Measurements from ENCODE around the gene PEBP1. TPM values are rescaled to one million over a fixed set of nuclear protein-coding genes. Genes with fewer than 3 reads are reported as not detected.
"Not testable (repeated sequence)": the region's sequence is repeated elsewhere in the genome, so short reads cannot be mapped to it uniquely, and the experiment has no call there.

The PEBP1 gene
- total RNA-seq, 1 donor from 2014 or later, result 216 TPM

DNA sequence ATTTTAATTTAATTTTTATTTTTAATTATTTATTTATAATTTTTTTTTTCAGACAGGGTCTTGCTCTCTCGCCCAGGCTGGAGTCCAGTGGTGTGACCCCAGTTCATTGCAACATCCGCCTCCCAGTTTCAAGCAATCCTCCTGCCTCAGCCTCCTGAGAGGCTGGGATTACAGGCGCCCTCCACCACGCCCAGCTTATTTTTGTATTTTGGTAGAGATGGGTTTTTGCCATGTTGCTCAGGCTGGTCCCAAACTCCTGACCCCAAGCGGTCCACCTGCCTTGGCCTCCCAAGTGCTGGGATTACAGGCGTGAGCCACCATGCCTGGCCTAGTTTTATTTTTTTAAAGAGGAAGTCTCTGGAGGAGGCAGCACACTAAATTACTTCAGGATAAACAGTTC, 13.7 kb upstream of the PEBP1 start:
- Mint-ChIP-seq H3K27me3 (ENCODE audit: unreplicated experiment) (no peaks in the 10 kb centered on the region), H3K4me3 (ENCODE audit: unreplicated experiment) (no peak overlapping the region), H3K27ac (ENCODE audit: unreplicated experiment) (no peak overlapping the region), H3K9me3 (ENCODE audit: unreplicated experiment) (no peaks in the 10 kb centered on the region), H3K4me1 (ENCODE audit: unreplicated experiment) (peaks cover 10% of the 10 kb centered on the region), H3K36me3 (ENCODE audit: unreplicated experiment) (peaks cover 6% of the 10 kb centered on the region)
- no peak for DNase-seq (ENCODE audit: extremely low spot score, unreplicated experiment)
- TF ChIP-seq, protein P1, sequence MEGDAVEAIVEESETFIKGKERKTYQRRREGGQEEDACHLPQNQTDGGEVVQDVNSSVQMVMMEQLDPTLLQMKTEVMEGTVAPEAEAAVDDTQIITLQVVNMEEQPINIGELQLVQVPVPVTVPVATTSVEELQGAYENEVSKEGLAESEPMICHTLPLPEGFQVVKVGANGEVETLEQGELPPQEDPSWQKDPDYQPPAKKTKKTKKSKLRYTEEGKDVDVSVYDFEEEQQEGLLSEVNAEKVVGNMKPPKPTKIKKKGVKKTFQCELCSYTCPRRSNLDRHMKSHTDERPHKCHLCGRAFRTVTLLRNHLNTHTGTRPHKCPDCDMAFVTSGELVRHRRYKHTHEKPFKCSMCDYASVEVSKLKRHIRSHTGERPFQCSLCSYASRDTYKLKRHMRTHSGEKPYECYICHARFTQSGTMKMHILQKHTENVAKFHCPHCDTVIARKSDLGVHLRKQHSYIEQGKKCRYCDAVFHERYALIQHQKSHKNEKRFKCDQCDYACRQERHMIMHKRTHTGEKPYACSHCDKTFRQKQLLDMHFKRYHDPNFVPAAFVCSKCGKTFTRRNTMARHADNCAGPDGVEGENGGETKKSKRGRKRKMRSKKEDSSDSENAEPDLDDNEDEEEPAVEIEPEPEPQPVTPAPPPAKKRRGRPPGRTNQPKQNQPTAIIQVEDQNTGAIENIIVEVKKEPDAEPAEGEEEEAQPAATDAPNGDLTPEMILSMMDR (IDR thresholded peaks at IDR 0.05), result no peak

GRCh38 chr12:118124333-118124874, 11.5 kb upstream of the PEBP1 start:
- Mint-ChIP-seq H3K27ac (ENCODE audit: unreplicated experiment) (no peak overlapping the region), H3K4me3 (ENCODE audit: unreplicated experiment) (no peak overlapping the region), H3K9me3 (ENCODE audit: unreplicated experiment) (no peaks in the 10 kb centered on the region), H3K27me3 (ENCODE audit: unreplicated experiment) (no peaks in the 10 kb centered on the region), H3K36me3 (ENCODE audit: unreplicated experiment) (peaks cover 6% of the 10 kb centered on the region), H3K4me1 (ENCODE audit: unreplicated experiment) (peaks cover 10% of the 10 kb centered on the region)
- TF ChIP-seq, protein P1 (IDR thresholded peaks at IDR 0.05), result no peak
- no peak for DNase-seq (ENCODE audit: extremely low spot score, unreplicated experiment)

DNA sequence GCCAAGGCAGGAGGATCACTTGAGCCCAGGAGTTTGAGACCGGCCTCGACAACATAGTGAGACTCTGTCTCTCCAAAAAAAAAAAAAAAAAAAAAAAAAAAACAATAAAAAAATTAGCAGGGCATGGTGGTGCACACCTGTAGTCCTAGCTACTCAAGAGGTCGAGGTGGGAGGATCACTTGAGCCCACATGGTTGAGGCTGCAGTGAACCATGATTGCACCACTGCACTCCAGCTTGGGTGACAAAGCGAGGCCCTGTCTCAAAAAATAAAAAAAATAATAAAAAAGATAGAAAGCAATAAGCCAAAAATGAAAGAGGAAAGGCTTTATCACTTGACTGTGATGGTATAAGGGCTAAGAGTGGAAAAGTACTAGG, 10.2 kb upstream of the PEBP1 start:
- peaks cover 6% of the 10 kb centered on the region for H3K36me3 Mint-ChIP-seq (ENCODE audit: unreplicated experiment)
- no peak for DNase-seq (ENCODE audit: extremely low spot score, unreplicated experiment)
- TF ChIP-seq, protein P1 (IDR thresholded peaks at IDR 0.05), result no peak
- H3K4me3 Mint-ChIP-seq (ENCODE audit: unreplicated experiment), result no peak overlapping the region
- no peak overlapping the region for H3K27ac Mint-ChIP-seq (ENCODE audit: unreplicated experiment)
- H3K27me3 Mint-ChIP-seq (ENCODE audit: unreplicated experiment), result no peaks in the 10 kb centered on the region
- H3K4me1 Mint-ChIP-seq (ENCODE audit: unreplicated experiment), result peaks cover 6% of the 10 kb centered on the region
- no peaks in the 10 kb centered on the region for H3K9me3 Mint-ChIP-seq (ENCODE audit: unreplicated experiment)

- DNase-seq (ENCODE audit: extremely low spot score, unreplicated experiment), result no peak
- Mint-ChIP-seq H3K4me1 (ENCODE audit: unreplicated experiment) (peaks cover 2% of the 10 kb centered on the region), H3K4me3 (ENCODE audit: unreplicated experiment) (no peak overlapping the region), H3K27me3 (ENCODE audit: unreplicated experiment) (no peaks in the 10 kb centered on the region), H3K27ac (ENCODE audit: unreplicated experiment) (no peak overlapping the region), H3K9me3 (ENCODE audit: unreplicated experiment) (no peaks in the 10 kb centered on the region), H3K36me3 (ENCODE audit: unreplicated experiment) (peaks cover 6% of the 10 kb centered on the region)
- TF ChIP-seq, protein P1 (IDR thresholded peaks at IDR 0.05), result no peak
These were observed 9.7 kb upstream of the PEBP1 start for GRCh38 chr12:118126119-118126757.

GRCh38 chr12:118127867-118128266, 8.1 kb upstream of the PEBP1 start:
- Mint-ChIP-seq H3K27me3 (ENCODE audit: unreplicated experiment) (no peaks in the 10 kb centered on the region), H3K27ac (ENCODE audit: unreplicated experiment) (no peak overlapping the region), H3K36me3 (ENCODE audit: unreplicated experiment) (peaks cover 6% of the 10 kb centered on the region), H3K4me1 (ENCODE audit: unreplicated experiment) (peaks cover 10% of the 10 kb centered on the region), H3K4me3 (ENCODE audit: unreplicated experiment) (no peak overlapping the region), H3K9me3 (ENCODE audit: unreplicated experiment) (no peaks in the 10 kb centered on the region)
- no peak for DNase-seq (ENCODE audit: extremely low spot score, unreplicated experiment)
- TF ChIP-seq, protein P1 (IDR thresholded peaks at IDR 0.05), result no peak

DNA sequence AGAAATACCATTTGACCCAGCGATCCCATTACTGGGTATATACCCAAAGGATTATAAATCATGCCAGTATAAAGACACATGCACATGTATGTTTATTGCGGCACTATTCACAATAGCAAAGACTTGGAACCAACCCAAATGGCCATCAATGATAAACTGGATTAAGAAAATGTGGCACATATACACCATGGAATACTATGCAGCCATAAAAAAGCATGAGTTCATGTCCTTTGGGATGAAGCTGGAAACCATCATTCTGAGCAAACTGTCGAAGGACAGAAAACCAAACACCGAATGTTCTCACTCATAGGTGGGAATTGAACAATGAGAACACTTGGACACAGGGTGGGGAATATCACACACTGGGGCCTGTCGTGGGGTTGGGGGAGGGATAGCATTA, 6.5 kb upstream of the PEBP1 start:
- H3K27me3 Mint-ChIP-seq (ENCODE audit: unreplicated experiment); H3K9me3 Mint-ChIP-seq (ENCODE audit: unreplicated experiment); H3K4me3 Mint-ChIP-seq (ENCODE audit: unreplicated experiment); DNase-seq (ENCODE audit: extremely low spot score, unreplicated experiment); H3K36me3 Mint-ChIP-seq (ENCODE audit: unreplicated experiment); H3K27ac Mint-ChIP-seq (ENCODE audit: unreplicated experiment): not testable (repeated sequence)
- H3K4me1 Mint-ChIP-seq (ENCODE audit: unreplicated experiment), result peaks cover 14% of the 10 kb centered on the region
